Vagina (tissue), 2 donors: ENCODE data around the gene COL9A3.

Experiments
- CTCF ChIP-seq, 3 experiments: fragments of 450-650 bp in 2 of 3; fragments of 200-600 bp in 1 of 3; sonication (generic) in 1 of 3; IDR thresholded peaks; one replicate each; pipeline ENCODE4 v1.5.1; 2017 to 2019; ENCODE audit warnings: antibody characterized with exemption in 3 of 3, mild to moderate bottlenecking in 2 of 3, moderate library complexity in 2 of 3
- POLR2A ChIP-seq, 2 donors: fragments of 450-650 bp; IDR thresholded peaks; one replicate each; pipeline ENCODE4 v1.6.1; 2017; ENCODE audit warnings: antibody characterized with exemption in 2 of 2, mild to moderate bottlenecking in 2 of 2, moderate library complexity in 2 of 2
- POLR2AphosphoS5 ChIP-seq, 2 donors: sonication (generic); formaldehyde crosslinking; IDR thresholded peaks; one replicate each; pipeline ENCODE4 v1.9.0; 2017; ENCODE audit warnings: antibody characterized with exemption in 2 of 2, mild to moderate bottlenecking in 2 of 2, low read depth in 1 of 2; ENCODE audit not compliant: insufficient read depth in 1 of 2

- TF ChIP-seq POLR2A (IDR thresholded peaks at IDR 0.05): no peak
- TF ChIP-seq CTCF (IDR thresholded peaks at IDR 0.05): no peak
- peak in 1 of 2 donors; percentile 15 for TF ChIP-seq POLR2AphosphoS5 (IDR thresholded peaks at IDR 0.05; ENCODE audit: insufficient read depth in 1 of 2, low read depth in 1 of 2)
Observed at GRCh38 chr20:62818592-62819493, 2.0 kb downstream of the COL9A3 start.
